Natural killer cell (primary cell): ENCODE measurements around the gene GAB2. TPM values are rescaled to one million over a fixed set of nuclear protein-coding genes. Genes with fewer than 3 reads are reported as not detected.

Experiments
- ATAC-seq, 3 donors: fragments of 150-1000 bp in 2 of 3; fragments of 200-7000 bp in 1 of 3; cut with Tn5 transposase; 1 replicate in 1 of 3; 2 replicates in 2 of 3; pipeline ENCODE4 v1.10.0; 2021; ENCODE audit warnings: mild to moderate bottlenecking in 2 of 3, moderate library complexity in 2 of 3
- DNase-seq, 2 donors: peaks; one replicate each; pipeline versions ENCODE4 v3.0.0 to v3.0.0-alpha.2; 2013 to 2021; ENCODE audit warnings: mixed read lengths in 1 of 2
- H3K27ac ChIP-seq: one replicate; pipeline ENCODE4 v1.5.1; 2013; ENCODE audit warnings: mild to moderate bottlenecking, low read length
- H3K27me3 ChIP-seq: one replicate; pipeline ENCODE4 v1.6.1; 2013; ENCODE audit warnings: low read length; ENCODE audit not compliant: control insufficient read depth, insufficient read depth
- H3K36me3 ChIP-seq: one replicate; pipeline ENCODE4 v1.6.1; 2013; ENCODE audit warnings: low read length; ENCODE audit not compliant: control insufficient read depth, insufficient read depth
- H3K4me1 ChIP-seq: one replicate; pipeline ENCODE4 v1.6.1; 2013; ENCODE audit warnings: low read length; ENCODE audit not compliant: control insufficient read depth, insufficient read depth
- H3K4me3 ChIP-seq: one replicate; pipeline ENCODE4 v1.5.1; 2013; ENCODE audit warnings: low read length
- H3K9me3 ChIP-seq: one replicate; pipeline ENCODE4 v1.6.1; 2013; ENCODE audit warnings: low read length; ENCODE audit not compliant: control insufficient read depth, insufficient read depth
- H3K27ac Mint-ChIP-seq, 2 donors: one replicate each; pipeline ENCODE4 v1.8.0; 2022; ENCODE audit warnings: mild to moderate bottlenecking in 2 of 2, mixed read lengths in 2 of 2, moderate library complexity in 1 of 2
- H3K27me3 Mint-ChIP-seq, 2 donors: one replicate each; pipeline ENCODE4 v1.8.0; 2022; ENCODE audit warnings: low read depth in 2 of 2, mixed read lengths in 2 of 2
- H3K36me3 Mint-ChIP-seq: one replicate; pipeline ENCODE4 v1.8.0; 2022; ENCODE audit warnings: mixed read lengths
- H3K4me1 Mint-ChIP-seq, 2 donors: one replicate each; pipeline ENCODE4 v1.8.0; 2022; ENCODE audit warnings: mixed read lengths in 2 of 2
- H3K4me3 Mint-ChIP-seq: one replicate; pipeline ENCODE4 v1.8.0; 2022; ENCODE audit warnings: mild to moderate bottlenecking, moderate library complexity, mixed read lengths
- H3K9me3 Mint-ChIP-seq, 2 donors: one replicate each; pipeline ENCODE4 v1.8.0; 2022; ENCODE audit warnings: mixed read lengths in 2 of 2
- WGBS: methylation state at CpG from one replicate; pipeline ENCODE4 v1.1.7; 2013; ENCODE audit warnings: missing lambda C conversion rate; ENCODE audit not compliant: insufficient coverage; 5-methylcytosine and 5-hydroxymethylcytosine counted together
- intact Hi-C: fragments of 100-400 bp; cut with micrococcal nuclease; formaldehyde crosslinking; loops from one replicate; pipeline ENCODE4 v1.14.2; 2022
- total RNA-seq, 4 donors: library from RNA; stranded (reverse); fragments of 120-200 nt in 1 of 4; gene quantifications; one replicate each; pipeline versions ENCODE4 v1.2.3 to v1.2.4, GENCODE V29; 2013 to 2022
- TF ChIP-seq, protein P1 (sequence below): fragments of 200-600 bp; IDR thresholded peaks from one replicate; pipeline ENCODE4 v1.8.0; 2022; ENCODE audit warnings: antibody characterized with exemption

The GAB2 gene
- total RNA-seq, 3 donors from 2014 or later (not counting 1 experiment from before 2014, with no cell fraction given), result 4.3 to 58.4 (median 8.1) TPM

DNA sequence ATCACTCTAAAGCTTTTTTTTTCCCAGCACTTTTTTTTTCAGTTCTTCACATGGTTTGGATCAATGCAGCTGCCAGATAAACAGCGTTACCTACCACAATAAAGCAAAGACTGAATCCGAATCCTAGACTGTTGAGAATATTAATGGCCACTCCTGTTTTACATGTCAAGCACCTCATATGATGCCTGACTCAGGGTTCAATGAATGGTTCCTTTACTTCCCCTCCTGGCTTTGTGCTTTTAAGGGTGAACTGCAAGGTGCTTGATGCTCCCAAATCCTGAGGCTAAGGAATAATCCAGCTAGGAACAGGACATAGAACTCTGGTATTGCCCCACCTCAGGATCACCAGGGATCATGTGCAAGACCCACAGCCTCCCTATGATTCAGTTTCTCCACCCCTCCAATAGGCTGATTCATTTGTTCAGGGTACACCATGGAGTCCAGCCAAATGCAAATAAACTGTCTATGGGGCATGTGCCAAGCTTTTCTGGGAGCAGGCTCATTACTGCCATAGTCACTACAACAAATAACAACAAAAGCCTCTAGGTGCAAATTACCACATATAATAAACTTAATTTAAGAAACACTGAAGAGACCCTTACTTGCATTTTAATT, 104.3 kb downstream of the GAB2 start:
- H3K27me3 ChIP-seq, result no peaks in the 10 kb centered on the region
- H3K27me3 Mint-ChIP-seq, result peaks cover 0 to 7% of the 10 kb centered on the region in 2 donors
- H3K27ac ChIP-seq, result no peak overlapping the region
- no peak overlapping the region for H3K4me3 Mint-ChIP-seq
- H3K9me3 Mint-ChIP-seq, result no peaks in the 10 kb centered on the region
- DNase-seq (no peak), ATAC-seq (no peak)
- H3K36me3 ChIP-seq, result no peaks in the 10 kb centered on the region
- intact Hi-C loops, result no loop called here
- H3K4me1 ChIP-seq, result no peaks in the 10 kb centered on the region
- TF ChIP-seq, protein P1, sequence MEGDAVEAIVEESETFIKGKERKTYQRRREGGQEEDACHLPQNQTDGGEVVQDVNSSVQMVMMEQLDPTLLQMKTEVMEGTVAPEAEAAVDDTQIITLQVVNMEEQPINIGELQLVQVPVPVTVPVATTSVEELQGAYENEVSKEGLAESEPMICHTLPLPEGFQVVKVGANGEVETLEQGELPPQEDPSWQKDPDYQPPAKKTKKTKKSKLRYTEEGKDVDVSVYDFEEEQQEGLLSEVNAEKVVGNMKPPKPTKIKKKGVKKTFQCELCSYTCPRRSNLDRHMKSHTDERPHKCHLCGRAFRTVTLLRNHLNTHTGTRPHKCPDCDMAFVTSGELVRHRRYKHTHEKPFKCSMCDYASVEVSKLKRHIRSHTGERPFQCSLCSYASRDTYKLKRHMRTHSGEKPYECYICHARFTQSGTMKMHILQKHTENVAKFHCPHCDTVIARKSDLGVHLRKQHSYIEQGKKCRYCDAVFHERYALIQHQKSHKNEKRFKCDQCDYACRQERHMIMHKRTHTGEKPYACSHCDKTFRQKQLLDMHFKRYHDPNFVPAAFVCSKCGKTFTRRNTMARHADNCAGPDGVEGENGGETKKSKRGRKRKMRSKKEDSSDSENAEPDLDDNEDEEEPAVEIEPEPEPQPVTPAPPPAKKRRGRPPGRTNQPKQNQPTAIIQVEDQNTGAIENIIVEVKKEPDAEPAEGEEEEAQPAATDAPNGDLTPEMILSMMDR, result no peak
- H3K36me3 Mint-ChIP-seq, result no peaks in the 10 kb centered on the region
- no peaks in the 10 kb centered on the region for H3K9me3 ChIP-seq
- H3K4me1 Mint-ChIP-seq, result no peaks in the 10 kb centered on the region
- WGBS, result 96% methylated on average over 2 of the region's 2 CpGs
- H3K27ac Mint-ChIP-seq, result no peak overlapping the region
- H3K4me3 ChIP-seq, result no peak overlapping the region

- ATAC-seq, result no peak
- no peak overlapping the region for H3K4me3 Mint-ChIP-seq
- Histone ChIP-seq H3K27me3 (no peaks in the 10 kb centered on the region), H3K36me3 (no peaks in the 10 kb centered on the region), H3K9me3 (no peaks in the 10 kb centered on the region), H3K4me1 (no peaks in the 10 kb centered on the region), H3K27ac (no peak overlapping the region), H3K4me3 (no peak overlapping the region)
- 66% methylated on average over 4 of the region's 4 CpGs for WGBS
- no peaks in the 10 kb centered on the region for H3K9me3 Mint-ChIP-seq
- no peaks in the 10 kb centered on the region for H3K4me1 Mint-ChIP-seq
- DNase-seq, result no peak
- no peak overlapping the region for H3K27ac Mint-ChIP-seq
- intact Hi-C loops, result no loop called here
- TF ChIP-seq, protein P1, result no peak
- peaks cover 0 to 7% of the 10 kb centered on the region in 2 donors for H3K27me3 Mint-ChIP-seq
- H3K36me3 Mint-ChIP-seq, result no peaks in the 10 kb centered on the region
Measured at GRCh38 chr11:78312712-78313111, 104.9 kb downstream of the GAB2 start.

DNA sequence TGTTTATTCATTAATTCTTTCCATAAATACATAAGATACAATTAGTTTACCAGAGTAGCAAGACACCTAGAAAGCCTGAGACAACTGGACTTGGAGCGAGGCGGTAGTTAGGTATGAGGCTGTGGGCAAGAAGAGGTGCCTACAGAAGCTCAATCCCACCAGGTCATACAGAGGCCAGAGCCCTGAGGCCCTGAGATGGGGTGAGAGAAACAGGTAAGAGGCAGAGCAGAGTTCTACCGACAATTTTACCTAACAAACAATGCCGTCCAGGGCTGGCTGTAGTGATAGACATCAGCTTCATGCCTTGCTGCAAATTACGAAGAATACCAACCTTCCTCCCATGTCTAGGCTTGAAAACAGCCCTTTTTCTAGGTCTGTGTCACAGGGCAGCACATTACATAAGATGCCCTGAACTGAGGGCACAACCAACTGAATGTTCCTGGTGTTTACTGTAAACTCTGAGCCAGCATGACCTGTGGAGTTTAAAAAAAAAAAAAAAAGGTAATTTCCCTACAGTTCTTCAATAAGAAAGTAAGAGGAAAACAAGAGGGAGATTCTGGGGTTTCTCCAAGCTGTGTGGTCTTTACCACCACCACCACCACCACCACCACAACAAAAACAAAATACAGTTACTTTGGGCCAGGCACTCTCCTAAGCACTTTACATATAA, 105.8 kb downstream of the GAB2 start:
- WGBS, result 81% methylated on average over 5 of the region's 5 CpGs
- H3K27ac ChIP-seq, result no peak overlapping the region
- ATAC-seq, result no peak
- H3K27me3 Mint-ChIP-seq, result peaks cover 0 to 6% of the 10 kb centered on the region in 2 donors
- H3K27me3 ChIP-seq, result no peaks in the 10 kb centered on the region
- no peaks in the 10 kb centered on the region for H3K9me3 Mint-ChIP-seq
- no peaks in the 10 kb centered on the region for H3K36me3 ChIP-seq
- H3K9me3 ChIP-seq, result no peaks in the 10 kb centered on the region
- no peak overlapping the region for H3K27ac Mint-ChIP-seq
- no peak overlapping the region for H3K4me3 ChIP-seq
- peak in 1 of 2 donors; percentile 9 for DNase-seq
- no peaks in the 10 kb centered on the region for H3K36me3 Mint-ChIP-seq
- intact Hi-C loops, result no loop called here
- H3K4me1 ChIP-seq, result no peaks in the 10 kb centered on the region
- TF ChIP-seq, protein P1, result no peak
- no peak overlapping the region for H3K4me3 Mint-ChIP-seq
- no peaks in the 10 kb centered on the region for H3K4me1 Mint-ChIP-seq
